ENCODE data around the gene UGT2B17. TPM values are rescaled to one million over a fixed set of nuclear protein-coding genes. Genes with fewer than 3 reads are reported as not detected.
"Not testable (repeated sequence)": the region's sequence is repeated elsewhere in the genome, so short reads cannot be mapped to it uniquely, and the experiment has no call there.

UGT2B17 gene
- not detected for total RNA-seq

DNA sequence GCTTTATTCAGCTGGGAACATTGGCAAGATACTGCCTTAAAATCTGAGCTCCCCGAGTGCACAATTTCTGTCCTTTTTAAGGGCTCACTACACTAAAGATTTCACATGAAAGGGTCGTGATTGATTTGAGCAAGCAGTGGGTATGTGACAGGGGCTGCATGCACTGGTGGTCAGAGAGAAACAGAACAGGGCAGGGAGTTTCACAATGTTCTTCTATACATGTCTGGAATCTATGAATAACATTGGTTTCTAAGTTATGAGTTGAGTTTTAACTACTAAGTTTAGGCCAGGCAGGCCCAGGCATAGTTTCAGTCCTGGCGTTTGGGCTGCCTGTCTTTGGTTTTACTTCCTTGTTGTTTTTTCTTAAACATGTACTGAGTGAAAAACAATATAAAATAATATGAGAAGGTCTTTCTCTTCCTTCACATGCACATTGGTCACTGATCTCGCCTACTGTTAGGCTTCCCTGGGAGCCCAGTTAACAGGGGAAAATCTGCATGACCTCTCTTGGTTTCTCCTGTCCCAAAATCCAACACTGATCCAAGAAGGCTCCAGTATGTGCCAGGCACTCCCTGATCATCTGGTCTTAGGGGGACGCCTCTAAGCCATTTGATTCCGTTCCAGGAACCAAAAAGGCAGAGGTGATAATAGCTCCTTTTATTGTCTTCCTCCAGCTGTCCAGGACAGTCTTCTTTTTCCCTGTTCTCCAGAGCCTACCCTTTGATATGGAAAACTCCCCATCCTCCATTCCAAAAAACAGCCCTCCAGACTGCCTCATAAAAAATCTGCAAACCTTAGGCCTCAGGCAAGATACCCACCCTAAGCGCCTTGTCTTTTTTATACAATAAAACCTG, at the start of gene UGT2B17:
UGT2B17 (minus strand) TSS at position 51 of the 854 bp plus-strand sequence. CDS start 7,838 bp downstream, outside the sequence.
- Mint-ChIP-seq H3K36me3 (no peaks in the 10 kb centered on the region), H3K27me3 (peaks cover 5% of the 10 kb centered on the region), H3K4me1 (no peaks in the 10 kb centered on the region), H3K27ac (no peak within 1 kb of the TSS), H3K4me3 (no peak within 1 kb of the TSS), H3K9me3 (no peaks in the 10 kb centered on the region)
- no peak for DNase-seq

DNA sequence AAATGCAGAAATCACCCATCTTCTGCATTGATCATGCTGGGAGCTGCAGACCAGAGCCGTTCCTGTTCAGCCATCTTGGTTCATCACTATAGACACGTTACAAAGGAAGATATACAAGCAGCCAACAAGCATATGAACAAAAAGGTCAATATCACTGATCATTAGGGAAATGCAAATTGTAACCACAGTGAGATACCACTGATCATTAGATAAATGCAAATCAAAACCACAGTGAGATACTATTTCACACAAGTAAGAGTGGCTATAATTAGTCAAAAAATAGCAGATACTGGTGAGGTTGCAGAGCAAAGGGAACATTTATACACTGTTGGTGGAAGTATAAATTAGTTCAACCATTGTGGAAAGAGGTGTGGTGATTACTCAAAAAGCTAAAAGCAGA, 46.6 kb upstream of the UGT2B17 start:
- not testable (repeated sequence) for H3K9me3 Mint-ChIP-seq, DNase-seq, H3K4me3 Mint-ChIP-seq, H3K27me3 Mint-ChIP-seq, H3K27ac Mint-ChIP-seq, H3K36me3 Mint-ChIP-seq, H3K4me1 Mint-ChIP-seq

DNA sequence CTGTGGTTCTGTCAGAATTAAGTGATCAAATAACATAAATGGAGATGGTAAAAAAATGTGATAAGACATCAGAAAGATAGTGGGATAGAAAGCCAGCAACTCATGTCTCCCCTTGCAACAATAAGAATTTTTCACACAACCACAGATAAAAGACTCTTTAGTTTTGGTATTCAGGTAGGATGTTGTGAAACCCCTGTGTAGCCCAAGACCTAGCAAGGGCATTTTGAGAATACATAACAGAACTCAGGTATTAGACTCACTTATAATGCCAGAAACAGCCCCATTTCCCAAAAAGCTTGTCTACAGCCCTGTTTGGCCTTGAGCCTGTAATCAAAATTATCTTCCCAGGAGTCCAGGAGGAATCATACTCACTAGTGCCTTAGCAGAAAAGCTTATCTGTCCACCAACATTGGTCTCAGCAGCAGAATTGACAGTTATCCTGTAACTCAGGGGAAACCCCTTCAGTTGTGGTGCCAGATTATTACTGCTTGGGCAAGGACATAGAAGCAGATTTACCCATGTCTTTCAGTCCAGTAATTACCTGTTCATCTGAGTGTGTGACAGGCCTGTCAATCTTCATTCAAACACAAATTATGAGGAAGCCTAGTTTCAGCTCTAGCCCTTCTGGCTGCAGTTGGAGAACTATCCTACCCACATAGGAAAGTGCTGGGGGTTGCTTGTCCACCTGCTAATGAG, 41.0 kb upstream of the UGT2B17 start:
- peaks cover 7% of the 10 kb centered on the region for H3K27me3 Mint-ChIP-seq
- H3K27ac Mint-ChIP-seq: no peak overlapping the region
- H3K4me1 Mint-ChIP-seq: no peaks in the 10 kb centered on the region
- H3K4me3 Mint-ChIP-seq: no peak overlapping the region
- no peak for DNase-seq
- H3K9me3 Mint-ChIP-seq: no peaks in the 10 kb centered on the region
- H3K36me3 Mint-ChIP-seq: no peaks in the 10 kb centered on the region

DNA sequence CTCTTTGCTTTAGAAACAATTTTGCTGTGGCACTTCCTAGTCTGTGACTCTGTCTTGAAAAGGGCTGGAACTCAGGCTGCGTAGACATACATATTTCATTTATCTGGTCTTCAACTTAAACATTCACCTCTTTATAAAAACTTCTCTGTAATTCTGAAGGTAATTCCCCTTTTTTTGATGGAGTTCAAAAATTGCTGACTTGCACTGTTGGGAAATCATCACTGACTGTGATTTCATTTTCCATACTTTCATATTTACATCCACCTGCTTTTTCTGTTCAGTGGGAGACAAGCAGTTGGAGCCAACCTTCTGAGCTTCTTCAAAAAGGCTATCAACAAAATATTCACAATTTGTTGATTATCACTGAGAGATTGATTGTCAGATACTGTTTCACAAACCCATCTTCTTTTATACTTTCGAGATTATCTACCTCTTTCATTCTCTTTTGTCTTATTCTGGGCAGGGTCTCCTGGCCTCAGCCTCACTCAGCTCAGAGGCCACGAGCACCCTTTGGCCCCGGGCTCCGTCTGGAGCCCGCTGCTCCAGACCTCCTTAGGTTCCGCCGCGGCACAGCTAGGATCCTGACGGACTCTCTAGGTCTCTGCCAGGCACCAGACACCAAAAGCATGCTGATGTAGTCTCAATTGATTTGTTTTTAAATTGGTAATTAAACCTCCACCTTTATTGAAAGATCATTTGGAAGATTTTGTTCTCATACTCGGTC, 39.7 kb upstream of the UGT2B17 start:
- DNase-seq: no peak
- no peaks in the 10 kb centered on the region for H3K9me3 Mint-ChIP-seq
- no peak overlapping the region for H3K4me3 Mint-ChIP-seq
- H3K27me3 Mint-ChIP-seq: peaks cover 9% of the 10 kb centered on the region
- no peak overlapping the region for H3K27ac Mint-ChIP-seq
- no peaks in the 10 kb centered on the region for H3K36me3 Mint-ChIP-seq
- no peaks in the 10 kb centered on the region for H3K4me1 Mint-ChIP-seq

DNA sequence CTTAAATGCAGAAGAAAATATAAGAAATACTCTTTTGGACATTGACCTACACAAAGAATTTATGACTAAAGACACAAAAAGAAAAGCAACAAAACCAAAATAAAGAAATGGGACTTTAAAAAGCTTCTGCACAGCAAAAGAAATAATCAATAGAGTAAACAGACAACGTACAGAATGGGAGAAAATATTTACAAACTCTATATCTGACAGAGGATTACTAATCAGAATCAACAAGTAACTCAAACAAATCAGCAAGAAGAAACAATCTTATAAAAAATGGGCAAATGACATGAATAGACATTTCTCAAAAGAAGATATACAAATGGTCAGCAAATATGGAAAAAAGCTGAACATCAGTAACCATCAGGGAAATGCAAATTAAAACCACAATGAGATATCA, 37.6 kb upstream of the UGT2B17 start:
- peaks cover 12% of the 10 kb centered on the region for H3K27me3 Mint-ChIP-seq

DNA sequence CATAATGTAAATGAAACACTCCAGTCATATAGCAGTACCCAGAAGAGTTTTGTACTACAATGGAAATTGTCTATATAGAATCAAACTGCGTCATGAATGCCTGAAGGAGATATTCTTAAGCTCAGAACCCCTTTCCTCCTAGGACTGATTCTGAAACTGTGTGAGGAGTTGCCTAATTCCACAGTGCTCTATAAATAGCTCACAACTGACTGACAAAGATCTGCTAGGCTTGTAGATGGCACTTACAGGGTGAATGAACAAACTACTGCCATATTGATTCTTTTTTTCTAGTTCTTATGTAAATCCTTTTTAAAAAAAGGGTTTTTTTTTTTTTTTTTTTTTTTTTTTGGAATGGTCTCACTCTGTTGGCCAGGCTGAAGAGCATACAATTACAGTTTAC, 30.1 kb upstream of the UGT2B17 start:
- Mint-ChIP-seq H3K27ac (no peak overlapping the region), H3K27me3 (peaks cover 11% of the 10 kb centered on the region), H3K9me3 (peaks cover 3% of the 10 kb centered on the region), H3K4me3 (no peak overlapping the region), H3K36me3 (no peaks in the 10 kb centered on the region), H3K4me1 (no peaks in the 10 kb centered on the region)
- no peak for DNase-seq

More for the DNA sequence above, 37.6 kb upstream of the UGT2B17 start:
- H3K9me3 Mint-ChIP-seq: peaks cover 1% of the 10 kb centered on the region
- no peaks in the 10 kb centered on the region for H3K4me1 Mint-ChIP-seq
- no peaks in the 10 kb centered on the region for H3K36me3 Mint-ChIP-seq
- DNase-seq: no peak
- no peak overlapping the region for H3K27ac Mint-ChIP-seq
- H3K4me3 Mint-ChIP-seq: no peak overlapping the region

DNA sequence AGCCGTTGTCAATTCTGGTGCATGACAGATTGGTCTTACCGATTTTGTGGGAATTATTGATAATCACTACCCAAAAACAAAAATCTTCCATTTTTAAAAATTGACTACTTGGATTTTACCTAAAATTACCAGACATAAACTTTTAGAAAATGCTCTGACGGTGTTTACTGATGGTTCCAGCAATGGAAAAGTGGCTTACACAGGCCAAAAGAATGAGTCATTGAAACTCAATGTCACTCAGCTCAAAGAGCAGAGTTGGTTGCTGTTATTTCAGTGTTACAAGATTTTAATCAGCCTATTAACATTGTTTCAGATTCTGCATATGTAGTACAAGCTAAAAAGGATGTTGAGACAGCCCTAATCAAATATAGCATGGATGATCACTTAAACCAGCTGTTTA, 23.0 kb upstream of the UGT2B17 start:
- no peak for DNase-seq
- no peak overlapping the region for H3K27ac Mint-ChIP-seq
- no peaks in the 10 kb centered on the region for H3K36me3 Mint-ChIP-seq
- peaks cover 3% of the 10 kb centered on the region for H3K9me3 Mint-ChIP-seq
- H3K27me3 Mint-ChIP-seq: no peaks in the 10 kb centered on the region
- no peaks in the 10 kb centered on the region for H3K4me1 Mint-ChIP-seq
- H3K4me3 Mint-ChIP-seq: no peak overlapping the region

DNA sequence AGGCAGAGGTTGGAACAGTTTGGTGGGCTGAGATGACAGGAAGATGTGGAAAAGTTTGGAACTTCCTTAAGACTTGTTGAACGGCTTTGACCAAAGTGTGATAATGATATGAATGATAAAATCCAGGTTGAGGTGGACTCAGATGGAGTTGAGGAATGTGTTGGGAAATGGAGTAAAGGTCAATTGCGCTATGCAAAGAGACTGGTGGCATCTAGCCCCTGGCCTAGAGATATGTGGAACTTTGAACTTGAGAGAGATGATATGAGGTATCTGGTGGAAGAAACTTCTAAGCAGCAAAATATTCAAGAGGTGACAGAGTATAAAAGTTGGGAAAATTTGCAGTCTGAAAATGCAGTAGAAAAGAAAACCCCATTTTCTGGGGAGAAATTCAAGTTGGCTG, 21.4 kb upstream of the UGT2B17 start:
- Mint-ChIP-seq H3K27ac (no peak overlapping the region), H3K36me3 (no peaks in the 10 kb centered on the region), H3K27me3 (no peaks in the 10 kb centered on the region), H3K9me3 (peaks cover 3% of the 10 kb centered on the region), H3K4me1 (no peaks in the 10 kb centered on the region), H3K4me3 (no peak overlapping the region)
- no peak for DNase-seq

DNA sequence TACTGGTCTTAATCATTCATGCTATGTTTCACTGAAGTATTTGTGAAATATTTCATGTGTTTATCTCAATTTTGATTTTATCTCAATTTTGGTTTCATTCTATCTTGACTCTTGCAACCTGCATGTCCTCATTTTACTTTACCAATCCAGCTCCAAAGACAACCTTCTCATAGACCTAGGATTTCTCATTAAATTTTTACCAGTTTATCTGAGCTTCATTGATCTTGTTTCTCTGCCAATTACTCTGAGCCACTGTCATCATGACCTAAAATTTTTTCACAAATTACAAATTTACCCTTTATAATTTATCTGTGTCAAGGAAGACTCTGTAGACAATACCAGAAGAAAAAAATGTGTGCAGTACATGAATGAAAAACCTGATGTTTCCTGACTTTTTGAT, 18.6 kb upstream of the UGT2B17 start:
- H3K36me3 Mint-ChIP-seq: no peaks in the 10 kb centered on the region
- H3K4me3 Mint-ChIP-seq: no peak overlapping the region
- DNase-seq: no peak
- peaks cover 3% of the 10 kb centered on the region for H3K9me3 Mint-ChIP-seq
- H3K4me1 Mint-ChIP-seq: no peaks in the 10 kb centered on the region
- H3K27me3 Mint-ChIP-seq: no peaks in the 10 kb centered on the region
- no peak overlapping the region for H3K27ac Mint-ChIP-seq

DNA sequence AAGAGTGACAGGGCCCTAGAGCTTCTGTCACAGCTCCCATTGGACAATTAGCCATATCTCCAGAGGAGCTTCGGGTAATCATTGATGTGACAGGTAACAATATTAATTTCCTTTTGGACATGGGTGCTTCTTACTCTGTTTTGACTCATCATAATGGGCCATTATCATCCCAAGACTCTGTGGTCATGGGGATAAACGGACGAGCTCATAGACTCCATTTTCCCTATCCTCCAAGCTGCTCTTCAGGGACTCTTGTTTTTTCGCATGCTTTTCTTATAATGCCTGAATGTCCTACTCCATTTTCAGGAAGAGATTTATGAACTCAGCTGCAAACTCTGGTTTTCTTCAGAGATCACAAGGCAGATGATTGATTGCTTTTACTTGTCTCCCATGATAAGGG, 17.0 kb upstream of the UGT2B17 start:
- DNase-seq: no peak
- Mint-ChIP-seq H3K4me3 (no peak overlapping the region), H3K36me3 (no peaks in the 10 kb centered on the region), H3K27ac (no peak overlapping the region), H3K27me3 (no peaks in the 10 kb centered on the region), H3K4me1 (no peaks in the 10 kb centered on the region), H3K9me3 (peaks cover 3% of the 10 kb centered on the region)

DNA sequence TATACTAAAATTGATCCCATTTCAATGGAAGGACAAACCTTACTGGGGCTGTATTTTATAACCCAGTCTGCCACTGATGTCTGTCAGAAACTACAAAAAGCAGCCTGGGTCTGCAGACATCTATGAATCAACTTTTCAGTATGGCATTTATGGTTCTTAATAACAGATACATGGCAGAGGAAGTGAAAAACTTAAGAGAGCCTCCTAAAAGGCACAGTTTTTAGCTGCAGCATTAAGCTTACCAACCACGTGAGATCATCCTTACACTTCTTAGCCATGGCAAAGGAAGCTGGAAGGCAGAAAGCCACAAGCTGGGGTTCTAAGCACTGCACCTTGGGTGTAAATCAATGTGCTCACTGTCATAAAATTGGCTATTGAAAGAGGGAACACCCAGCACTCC, 16.6 kb upstream of the UGT2B17 start:
- Mint-ChIP-seq H3K27ac (no peak overlapping the region), H3K36me3 (no peaks in the 10 kb centered on the region), H3K27me3 (no peaks in the 10 kb centered on the region), H3K4me1 (no peaks in the 10 kb centered on the region), H3K9me3 (peaks cover 3% of the 10 kb centered on the region), H3K4me3 (no peak overlapping the region)
- DNase-seq: no peak

DNA sequence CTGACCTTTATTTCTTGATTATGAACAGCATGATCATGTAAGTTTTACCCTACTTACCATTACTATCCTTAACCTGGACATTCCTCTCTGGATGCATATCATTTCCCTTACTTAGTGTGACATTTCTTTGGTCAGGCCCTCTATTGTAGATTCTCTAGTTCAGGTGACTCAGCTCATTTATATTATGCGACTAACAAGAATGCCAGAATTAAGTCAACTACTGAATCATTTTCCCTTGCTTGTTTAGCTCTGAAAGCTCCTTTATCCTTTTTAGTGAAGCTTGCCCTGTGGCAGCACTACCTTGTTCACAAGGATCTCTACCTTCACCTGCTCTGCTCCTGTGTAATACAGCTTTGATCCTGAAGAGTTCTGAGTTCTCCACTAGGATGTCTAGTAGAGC, 15.1 kb upstream of the UGT2B17 start:
- H3K36me3 Mint-ChIP-seq: no peaks in the 10 kb centered on the region
- no peak overlapping the region for H3K4me3 Mint-ChIP-seq
- no peak overlapping the region for H3K27ac Mint-ChIP-seq
- no peaks in the 10 kb centered on the region for H3K27me3 Mint-ChIP-seq
- H3K9me3 Mint-ChIP-seq: peaks cover 3% of the 10 kb centered on the region
- no peaks in the 10 kb centered on the region for H3K4me1 Mint-ChIP-seq
- no peak for DNase-seq

DNA sequence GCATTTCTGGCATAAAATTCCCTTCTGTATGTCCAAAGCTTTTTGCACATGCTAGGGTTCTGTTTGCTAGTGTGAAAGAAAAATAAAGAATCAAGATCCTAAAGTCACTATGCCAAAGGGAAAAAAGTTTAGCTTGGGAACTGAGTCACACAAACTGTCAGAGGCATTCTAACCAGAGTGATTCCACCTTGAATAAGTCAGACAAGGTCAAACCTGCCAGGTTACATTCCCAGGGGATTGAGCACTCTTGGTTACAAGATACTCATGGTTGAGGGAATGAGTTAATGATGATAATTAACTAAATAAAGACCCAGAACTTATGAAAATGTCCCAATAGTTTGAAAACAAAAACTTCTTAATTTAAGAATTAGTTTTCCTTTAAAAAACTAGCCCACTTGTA, 13.7 kb upstream of the UGT2B17 start:
- Mint-ChIP-seq H3K27me3 (no peaks in the 10 kb centered on the region), H3K9me3 (peaks cover 3% of the 10 kb centered on the region), H3K36me3 (no peaks in the 10 kb centered on the region), H3K27ac (no peak overlapping the region), H3K4me3 (no peak overlapping the region), H3K4me1 (no peaks in the 10 kb centered on the region)
- no peak for DNase-seq

DNA sequence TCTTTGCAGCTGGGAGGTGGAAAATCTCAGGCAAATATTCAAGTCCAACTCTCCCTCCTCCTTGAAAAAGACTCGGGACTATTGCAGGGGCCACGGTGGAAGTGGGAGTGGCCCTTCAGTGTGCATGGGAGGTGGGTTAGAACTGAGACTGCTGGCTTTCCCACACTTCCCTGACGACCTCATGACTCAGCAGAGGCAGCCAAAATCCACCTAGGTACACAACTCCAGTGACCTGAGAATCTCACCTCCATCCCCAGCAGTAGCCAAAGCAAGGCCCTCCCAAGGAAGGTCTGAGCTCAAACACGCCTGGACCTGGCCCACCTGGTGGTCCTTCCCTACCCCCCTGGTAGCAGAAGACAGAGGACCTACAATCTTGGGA, 6.2 kb upstream of the UGT2B17 start:
- H3K27me3 Mint-ChIP-seq: peaks cover 5% of the 10 kb centered on the region
- no peak overlapping the region for H3K4me3 Mint-ChIP-seq
- no peaks in the 10 kb centered on the region for H3K4me1 Mint-ChIP-seq
- H3K36me3 Mint-ChIP-seq: no peaks in the 10 kb centered on the region
- no peak for DNase-seq
- no peak overlapping the region for H3K27ac Mint-ChIP-seq
- H3K9me3 Mint-ChIP-seq: peaks cover 5% of the 10 kb centered on the region

Measured in activated naive CD8-positive, alpha-beta T cell treated with anti-CD3 and anti-CD28 coated beads for 36 hours (primary cell).